Ishikawa (cell line): Measurements from ENCODE around the gene COL4A4.

ENCODE experiments used
- CEBPB ChIP-seq: IDR thresholded peaks from 2 replicates; pipeline ENCODE4 v1.6.1; 2012
- EP300 ChIP-seq: IDR thresholded peaks from 2 replicates; pipeline ENCODE4 v1.6.1; 2012; ENCODE audit warnings: borderline replicate concordance
- FOXM1 ChIP-seq: IDR thresholded peaks from 2 replicates; pipeline ENCODE4 v1.6.1; 2012; ENCODE audit warnings: low read depth, borderline replicate concordance
- TAF1 ChIP-seq: IDR thresholded peaks from 2 replicates; pipeline ENCODE4 v1.6.1; 2012; ENCODE audit warnings: low read depth, mild to moderate bottlenecking
- TCF12 ChIP-seq: IDR thresholded peaks from 2 replicates; pipeline ENCODE4 v1.6.1; 2012; ENCODE audit warnings: low read depth
- YY1 ChIP-seq: IDR thresholded peaks from 2 replicates; pipeline ENCODE4 v1.6.1; 2012; ENCODE audit warnings: low read depth

GRCh38 chr2:226978300-226978699, 185.7 kb downstream of the COL4A4 start:
- TF ChIP-seq YY1 (no peak), CEBPB (no peak), EP300 (no peak), FOXM1 (no peak), TCF12 (no peak), TAF1 (no peak)
